ENCODE data around the gene SLC9B2.

DNA sequence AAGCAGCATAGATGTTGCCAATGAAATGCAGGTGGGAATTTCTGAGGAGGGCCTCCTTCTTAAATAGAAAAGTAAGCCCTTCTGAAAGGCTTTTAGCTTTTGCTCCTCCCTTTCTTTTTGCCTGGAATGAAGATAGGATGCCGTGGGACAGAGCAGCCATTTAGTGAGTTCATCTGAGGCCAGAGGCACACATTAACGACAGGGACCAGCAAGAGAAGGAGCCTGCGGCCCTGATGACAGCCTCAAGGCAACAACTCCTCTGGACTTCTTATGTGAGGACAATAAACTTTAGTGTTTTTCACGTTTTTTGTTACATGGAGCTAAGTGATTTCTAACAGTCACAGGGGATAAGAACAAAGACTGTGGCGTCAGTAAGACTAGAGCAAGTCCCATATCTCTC lies 24.1 kb upstream of the SLC9B2 start:
- TF ChIP-seq, protein P1, sequence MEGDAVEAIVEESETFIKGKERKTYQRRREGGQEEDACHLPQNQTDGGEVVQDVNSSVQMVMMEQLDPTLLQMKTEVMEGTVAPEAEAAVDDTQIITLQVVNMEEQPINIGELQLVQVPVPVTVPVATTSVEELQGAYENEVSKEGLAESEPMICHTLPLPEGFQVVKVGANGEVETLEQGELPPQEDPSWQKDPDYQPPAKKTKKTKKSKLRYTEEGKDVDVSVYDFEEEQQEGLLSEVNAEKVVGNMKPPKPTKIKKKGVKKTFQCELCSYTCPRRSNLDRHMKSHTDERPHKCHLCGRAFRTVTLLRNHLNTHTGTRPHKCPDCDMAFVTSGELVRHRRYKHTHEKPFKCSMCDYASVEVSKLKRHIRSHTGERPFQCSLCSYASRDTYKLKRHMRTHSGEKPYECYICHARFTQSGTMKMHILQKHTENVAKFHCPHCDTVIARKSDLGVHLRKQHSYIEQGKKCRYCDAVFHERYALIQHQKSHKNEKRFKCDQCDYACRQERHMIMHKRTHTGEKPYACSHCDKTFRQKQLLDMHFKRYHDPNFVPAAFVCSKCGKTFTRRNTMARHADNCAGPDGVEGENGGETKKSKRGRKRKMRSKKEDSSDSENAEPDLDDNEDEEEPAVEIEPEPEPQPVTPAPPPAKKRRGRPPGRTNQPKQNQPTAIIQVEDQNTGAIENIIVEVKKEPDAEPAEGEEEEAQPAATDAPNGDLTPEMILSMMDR (IDR thresholded peaks at IDR 0.05), result no peak
- no peak for TF ChIP-seq POLR2A (IDR thresholded peaks at IDR 0.05)
- TF ChIP-seq POLR2AphosphoS5 (IDR thresholded peaks at IDR 0.05), result no peak
